ENCODE measurements around the gene PGAM2.

DNA sequence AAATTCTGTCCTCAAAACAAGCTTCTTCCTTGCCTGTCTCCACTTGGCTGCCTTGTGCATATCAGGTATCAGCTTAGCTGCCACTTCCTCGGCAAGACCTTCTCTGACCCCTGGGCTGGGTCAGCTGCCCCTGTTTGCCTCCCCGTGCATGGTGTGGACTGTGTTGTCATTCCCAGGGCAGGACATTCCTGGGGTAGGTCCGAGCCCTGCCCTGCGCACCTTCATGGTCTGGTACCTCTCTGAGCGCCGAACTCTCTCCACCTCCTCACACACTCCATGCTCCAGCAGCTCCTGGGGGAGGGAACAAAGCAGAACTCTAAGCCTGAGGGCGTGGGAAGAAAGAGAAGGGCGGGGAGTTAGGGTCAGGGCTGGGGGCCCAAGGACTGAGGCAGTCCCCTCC is 13.2 kb upstream of the PGAM2 start:
- TF ChIP-seq, protein P1, sequence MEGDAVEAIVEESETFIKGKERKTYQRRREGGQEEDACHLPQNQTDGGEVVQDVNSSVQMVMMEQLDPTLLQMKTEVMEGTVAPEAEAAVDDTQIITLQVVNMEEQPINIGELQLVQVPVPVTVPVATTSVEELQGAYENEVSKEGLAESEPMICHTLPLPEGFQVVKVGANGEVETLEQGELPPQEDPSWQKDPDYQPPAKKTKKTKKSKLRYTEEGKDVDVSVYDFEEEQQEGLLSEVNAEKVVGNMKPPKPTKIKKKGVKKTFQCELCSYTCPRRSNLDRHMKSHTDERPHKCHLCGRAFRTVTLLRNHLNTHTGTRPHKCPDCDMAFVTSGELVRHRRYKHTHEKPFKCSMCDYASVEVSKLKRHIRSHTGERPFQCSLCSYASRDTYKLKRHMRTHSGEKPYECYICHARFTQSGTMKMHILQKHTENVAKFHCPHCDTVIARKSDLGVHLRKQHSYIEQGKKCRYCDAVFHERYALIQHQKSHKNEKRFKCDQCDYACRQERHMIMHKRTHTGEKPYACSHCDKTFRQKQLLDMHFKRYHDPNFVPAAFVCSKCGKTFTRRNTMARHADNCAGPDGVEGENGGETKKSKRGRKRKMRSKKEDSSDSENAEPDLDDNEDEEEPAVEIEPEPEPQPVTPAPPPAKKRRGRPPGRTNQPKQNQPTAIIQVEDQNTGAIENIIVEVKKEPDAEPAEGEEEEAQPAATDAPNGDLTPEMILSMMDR (IDR thresholded peaks at IDR 0.05; ENCODE audit: poor library complexity), result no peak
- TF ChIP-seq EZH2 (IDR thresholded peaks at IDR 0.05; ENCODE audit: borderline replicate concordance) (no peak), EZH2phosphoT487 (IDR thresholded peaks at IDR 0.05; ENCODE audit: low read depth, severe bottlenecking, unreplicated experiment) (no peak)

All from hepatocyte (in vitro differentiated cells).